MM.1S (cell line): ENCODE measurements around the gene OR5AU1.

Experiments
- CTCF ChIP-seq: fragments of 300-600 bp; sonication (generic); IDR thresholded peaks from 2 replicates; pipeline ENCODE4 v1.5.1; 2016; ENCODE audit warnings: antibody characterized with exemption, low read length, mixed read lengths
- EZH2 ChIP-seq: fragments of 300-600 bp; sonication (generic); optimal IDR thresholded peaks from 2 replicates; pipeline ENCODE3; 2017; ENCODE audit warnings: low read depth, mild to moderate bottlenecking, antibody characterized with exemption, low read length, mixed read lengths
- EZH2phosphoT487 ChIP-seq: fragments of 300-600 bp; sonication (generic); IDR thresholded peaks from 2 replicates; pipeline ENCODE4 v1.6.1; 2018; ENCODE audit warnings: antibody characterized with exemption, low read length

- no peak for TF ChIP-seq CTCF
- TF ChIP-seq EZH2phosphoT487 = no peak
- TF ChIP-seq EZH2 = no peak
Measured at GRCh38 chr14:21202463-21203358, 46.8 kb upstream of the OR5AU1 start.
